Superior temporal gyrus (tissue), 1 donor: ENCODE measurements around the gene ADGRE1.

Experiments used
- DNase-seq: peaks from one replicate; pipeline ENCODE4 v3.0.0-alpha.2; 2016; ENCODE audit errors: extremely low spot score

The ADGRE1 gene

GRCh38 chr19:6952956-6953355, 65.6 kb downstream of the ADGRE1 start:
- DNase-seq, result no peak

GRCh38 chr19:6955082-6955481, 67.7 kb downstream of the ADGRE1 start:
- no peak for DNase-seq

GRCh38 chr19:6956573-6956972, 69.2 kb downstream of the ADGRE1 start:
- DNase-seq, result no peak

GRCh38 chr19:6958791-6959190, 71.4 kb downstream of the ADGRE1 start:
- no peak for DNase-seq

- DNase-seq, result no peak
These were observed 76.0 kb downstream of the ADGRE1 start for GRCh38 chr19:6963244-6963852.

GRCh38 chr19:6963937-6964336, 76.6 kb downstream of the ADGRE1 start:
- no peak for DNase-seq

- DNase-seq, result no peak
These were observed 80.6 kb downstream of the ADGRE1 start for GRCh38 chr19:6967967-6968366.

- no peak for DNase-seq
These were observed 82.1 kb downstream of the ADGRE1 start for GRCh38 chr19:6969490-6969889.

GRCh38 chr19:6970021-6970420, 82.6 kb downstream of the ADGRE1 start:
- no peak for DNase-seq

GRCh38 chr19:6970443-6970842, 83.1 kb downstream of the ADGRE1 start:
- no peak for DNase-seq

GRCh38 chr19:6971366-6971765, 84.0 kb downstream of the ADGRE1 start:
- DNase-seq, result no peak

- DNase-seq, result no peak
These were observed 88.8 kb downstream of the ADGRE1 start for GRCh38 chr19:6976197-6976596.

GRCh38 chr19:6979399-6979798, 92.0 kb downstream of the ADGRE1 start:
- no peak for DNase-seq

GRCh38 chr19:6983448-6983847, 96.1 kb downstream of the ADGRE1 start:
- DNase-seq, result no peak

GRCh38 chr19:6987850-6988249, 100.5 kb downstream of the ADGRE1 start:
- DNase-seq, result no peak

- no peak for DNase-seq
These were observed 100.9 kb downstream of the ADGRE1 start for GRCh38 chr19:6988257-6988656.
